ENCODE data around the gene HCFC2.

Gene HCFC2

GRCh38 chr12:104147346-104147745, 83.0 kb downstream of the HCFC2 start:
- Mint-ChIP-seq H3K4me1 (ENCODE audit: low read depth) (no peaks in the 10 kb centered on the region), H3K27ac (no peak overlapping the region), H3K9me3 (peaks cover 8% of the 10 kb centered on the region), H3K36me3 (ENCODE audit: low read depth) (no peaks in the 10 kb centered on the region), H3K4me3 (no peak overlapping the region), H3K27me3 (peaks cover 12% of the 10 kb centered on the region)

- Mint-ChIP-seq H3K4me1 (ENCODE audit: low read depth) (peaks cover 9% of the 10 kb centered on the region), H3K36me3 (ENCODE audit: low read depth) (no peaks in the 10 kb centered on the region), H3K9me3 (peaks cover 4% of the 10 kb centered on the region), H3K27ac (no peak overlapping the region), H3K4me3 (no peak overlapping the region), H3K27me3 (peaks cover 9% of the 10 kb centered on the region)
These were observed 86.1 kb downstream of the HCFC2 start for GRCh38 chr12:104150416-104150815.

GRCh38 chr12:104152685-104153241, 88.4 kb downstream of the HCFC2 start:
- Mint-ChIP-seq H3K4me1 (ENCODE audit: low read depth) (peaks cover 9% of the 10 kb centered on the region), H3K27me3 (peaks cover 5% of the 10 kb centered on the region), H3K36me3 (ENCODE audit: low read depth) (no peaks in the 10 kb centered on the region), H3K4me3 (no peak overlapping the region), H3K9me3 (no peaks in the 10 kb centered on the region), H3K27ac (no peak overlapping the region)

- Mint-ChIP-seq H3K4me1 (ENCODE audit: low read depth) (peaks cover 9% of the 10 kb centered on the region), H3K36me3 (ENCODE audit: low read depth) (no peaks in the 10 kb centered on the region), H3K27me3 (no peaks in the 10 kb centered on the region), H3K27ac (no peak overlapping the region), H3K4me3 (no peak overlapping the region), H3K9me3 (no peaks in the 10 kb centered on the region)
These were observed 90.0 kb downstream of the HCFC2 start for GRCh38 chr12:104154286-104154685.

GRCh38 chr12:104154806-104155205, 90.5 kb downstream of the HCFC2 start:
- H3K4me1 Mint-ChIP-seq (ENCODE audit: low read depth), result peaks cover 9% of the 10 kb centered on the region
- H3K27me3 Mint-ChIP-seq, result no peaks in the 10 kb centered on the region
- no peak overlapping the region for H3K27ac Mint-ChIP-seq
- no peaks in the 10 kb centered on the region for H3K36me3 Mint-ChIP-seq (ENCODE audit: low read depth)
- H3K4me3 Mint-ChIP-seq, result no peak overlapping the region
- no peaks in the 10 kb centered on the region for H3K9me3 Mint-ChIP-seq

All from stimulated activated naive CD8-positive, alpha-beta T cell treated with anti-CD3 and anti-CD28 coated beads, Interleukin-15, Interleukin-2, amounts not matched to agents 100 ng/mL and 50 ng/mL, for 24 hours (primary cell).